ENCODE data around the gene KAZN. TPM values are rescaled to one million over a fixed set of nuclear protein-coding genes. Genes with fewer than 3 reads are reported as not detected.

The KAZN gene
- polyA plus RNA-seq, 2 donors = 29.3 to 32.0 TPM

GRCh38 chr1:14922942-14923726 is 324.6 kb downstream of the KAZN start:
- Histone ChIP-seq H3K4me1 (ENCODE audit: control insufficient read depth in 2 of 2, insufficient read depth in 2 of 2, low read length in 1 of 2) (peaks cover 0 to 2% of the 10 kb centered on the region in 2 donors), H3K27me3 (ENCODE audit: control insufficient read depth in 1 of 2, insufficient read depth in 2 of 2, low read length in 2 of 2) (no peaks in the 10 kb centered on the region), H3K36me3 (ENCODE audit: control insufficient read depth in 2 of 2, insufficient read depth in 2 of 2, low read length in 1 of 2) (no peaks in the 10 kb centered on the region), H3K9me3 (ENCODE audit: control insufficient read depth in 2 of 2, insufficient read depth in 1 of 2, low read depth in 1 of 2, low read length in 1 of 2) (no peaks in the 10 kb centered on the region), H3K27ac (ENCODE audit: low read depth in 2 of 2, low read length in 1 of 2) (peak overlapping the region; percentile 37 to 56), H3K4me3 (ENCODE audit: low read depth in 1 of 2, low read length in 2 of 2) (peak overlapping the region; percentile 20 to 78)
- WGBS, 2 donors = 75 to 83% methylated on average over 8 to 11 of the region's 11 CpGs

- no peaks in the 10 kb centered on the region for H3K27me3 ChIP-seq (ENCODE audit: control insufficient read depth in 1 of 2, insufficient read depth in 2 of 2, low read length in 2 of 2)
- H3K27ac ChIP-seq (ENCODE audit: low read depth in 2 of 2, low read length in 1 of 2) = peak overlapping the region; percentile 57 to 80
- H3K36me3 ChIP-seq (ENCODE audit: control insufficient read depth in 2 of 2, insufficient read depth in 2 of 2, low read length in 1 of 2) = no peaks in the 10 kb centered on the region
- WGBS, 2 donors = 3% methylated on average over 63 to 101 of the region's 101 CpGs
- H3K4me1 ChIP-seq (ENCODE audit: control insufficient read depth in 2 of 2, insufficient read depth in 2 of 2, low read length in 1 of 2) = peaks cover 0 to 2% of the 10 kb centered on the region in 2 donors
- H3K4me3 ChIP-seq (ENCODE audit: low read depth in 1 of 2, low read length in 2 of 2) = peak overlapping the region; percentile 55 to 78
- no peaks in the 10 kb centered on the region for H3K9me3 ChIP-seq (ENCODE audit: control insufficient read depth in 2 of 2, insufficient read depth in 1 of 2, low read depth in 1 of 2, low read length in 1 of 2)
Measured at GRCh38 chr1:14923727-14924452, 325.4 kb downstream of the KAZN start.

- Histone ChIP-seq H3K4me3 (ENCODE audit: low read depth in 1 of 2, low read length in 2 of 2) (peak overlapping the region; percentile 55 to 78), H3K4me1 (ENCODE audit: control insufficient read depth in 2 of 2, insufficient read depth in 2 of 2, low read length in 1 of 2) (peaks cover 0 to 6% of the 10 kb centered on the region in 2 donors), H3K9me3 (ENCODE audit: control insufficient read depth in 2 of 2, insufficient read depth in 1 of 2, low read depth in 1 of 2, low read length in 1 of 2) (no peaks in the 10 kb centered on the region), H3K27me3 (ENCODE audit: control insufficient read depth in 1 of 2, insufficient read depth in 2 of 2, low read length in 2 of 2) (no peaks in the 10 kb centered on the region), H3K27ac (ENCODE audit: low read depth in 2 of 2, low read length in 1 of 2) (peak overlapping the region; percentile 57 to 80), H3K36me3 (ENCODE audit: control insufficient read depth in 2 of 2, insufficient read depth in 2 of 2, low read length in 1 of 2) (no peaks in the 10 kb centered on the region)
- WGBS, 2 donors = 1 to 2% methylated on average over 51 to 94 of the region's 94 CpGs
Measured at GRCh38 chr1:14924455-14925331, 326.2 kb downstream of the KAZN start.

- peak overlapping the region; percentile 55 to 78 for H3K4me3 ChIP-seq (ENCODE audit: low read depth in 1 of 2, low read length in 2 of 2)
- H3K9me3 ChIP-seq (ENCODE audit: control insufficient read depth in 2 of 2, insufficient read depth in 1 of 2, low read depth in 1 of 2, low read length in 1 of 2) = no peaks in the 10 kb centered on the region
- WGBS, 2 donors = 50 to 51% methylated on average over 12 of the region's 12 CpGs
- no peaks in the 10 kb centered on the region for H3K27me3 ChIP-seq (ENCODE audit: control insufficient read depth in 1 of 2, insufficient read depth in 2 of 2, low read length in 2 of 2)
- H3K36me3 ChIP-seq (ENCODE audit: control insufficient read depth in 2 of 2, insufficient read depth in 2 of 2, low read length in 1 of 2) = no peaks in the 10 kb centered on the region
- peak overlapping the region; percentile 57 to 80 for H3K27ac ChIP-seq (ENCODE audit: low read depth in 2 of 2, low read length in 1 of 2)
- peaks cover 0 to 9% of the 10 kb centered on the region in 2 donors for H3K4me1 ChIP-seq (ENCODE audit: control insufficient read depth in 2 of 2, insufficient read depth in 2 of 2, low read length in 1 of 2)
Measured at GRCh38 chr1:14925336-14926136, 327.1 kb downstream of the KAZN start.

- H3K27ac ChIP-seq (ENCODE audit: low read depth in 2 of 2, low read length in 1 of 2) = no peak overlapping the region
- H3K36me3 ChIP-seq (ENCODE audit: control insufficient read depth in 2 of 2, insufficient read depth in 2 of 2, low read length in 1 of 2) = peaks cover 0 to 2% of the 10 kb centered on the region in 2 donors
- H3K4me3 ChIP-seq (ENCODE audit: low read depth in 1 of 2, low read length in 2 of 2) = peak overlapping the region; percentile 2 to 78
- peaks cover 0 to 9% of the 10 kb centered on the region in 2 donors for H3K4me1 ChIP-seq (ENCODE audit: control insufficient read depth in 2 of 2, insufficient read depth in 2 of 2, low read length in 1 of 2)
- no peaks in the 10 kb centered on the region for H3K27me3 ChIP-seq (ENCODE audit: control insufficient read depth in 1 of 2, insufficient read depth in 2 of 2, low read length in 2 of 2)
- H3K9me3 ChIP-seq (ENCODE audit: control insufficient read depth in 2 of 2, insufficient read depth in 1 of 2, low read depth in 1 of 2, low read length in 1 of 2) = no peaks in the 10 kb centered on the region
- WGBS, 2 donors = 60 to 70% methylated on average over 3 of the region's 3 CpGs
Measured at GRCh38 chr1:14926229-14926628, 327.7 kb downstream of the KAZN start.

GRCh38 chr1:14926818-14927575 is 328.5 kb downstream of the KAZN start:
- Histone ChIP-seq H3K27ac (ENCODE audit: low read depth in 2 of 2, low read length in 1 of 2) (no peak overlapping the region), H3K36me3 (ENCODE audit: control insufficient read depth in 2 of 2, insufficient read depth in 2 of 2, low read length in 1 of 2) (peaks cover 0 to 2% of the 10 kb centered on the region in 2 donors), H3K9me3 (ENCODE audit: control insufficient read depth in 2 of 2, insufficient read depth in 1 of 2, low read depth in 1 of 2, low read length in 1 of 2) (no peaks in the 10 kb centered on the region), H3K27me3 (ENCODE audit: control insufficient read depth in 1 of 2, insufficient read depth in 2 of 2, low read length in 2 of 2) (no peaks in the 10 kb centered on the region), H3K4me3 (ENCODE audit: low read depth in 1 of 2, low read length in 2 of 2) (peak overlapping the region; percentile 2 to 78), H3K4me1 (ENCODE audit: control insufficient read depth in 2 of 2, insufficient read depth in 2 of 2, low read length in 1 of 2) (peaks cover 0 to 9% of the 10 kb centered on the region in 2 donors)
- 86% methylated on average over 12 of the region's 12 CpGs for WGBS, 2 donors

- Histone ChIP-seq H3K27ac (ENCODE audit: low read depth in 2 of 2, low read length in 1 of 2) (no peak overlapping the region), H3K27me3 (ENCODE audit: control insufficient read depth in 1 of 2, insufficient read depth in 2 of 2, low read length in 2 of 2) (no peaks in the 10 kb centered on the region), H3K9me3 (ENCODE audit: control insufficient read depth in 2 of 2, insufficient read depth in 1 of 2, low read depth in 1 of 2, low read length in 1 of 2) (no peaks in the 10 kb centered on the region), H3K36me3 (ENCODE audit: control insufficient read depth in 2 of 2, insufficient read depth in 2 of 2, low read length in 1 of 2) (peaks cover 0 to 2% of the 10 kb centered on the region in 2 donors), H3K4me1 (ENCODE audit: control insufficient read depth in 2 of 2, insufficient read depth in 2 of 2, low read length in 1 of 2) (peaks cover 0 to 9% of the 10 kb centered on the region in 2 donors), H3K4me3 (ENCODE audit: low read depth in 1 of 2, low read length in 2 of 2) (no peak overlapping the region)
- 91 to 92% methylated on average over 7 of the region's 7 CpGs for WGBS, 2 donors
Measured at GRCh38 chr1:14928412-14928811, 329.9 kb downstream of the KAZN start.

- Histone ChIP-seq H3K27ac (ENCODE audit: low read depth in 2 of 2, low read length in 1 of 2) (peak overlapping the region; percentile 20 to 70), H3K36me3 (ENCODE audit: control insufficient read depth in 2 of 2, insufficient read depth in 2 of 2, low read length in 1 of 2) (peaks cover 0 to 2% of the 10 kb centered on the region in 2 donors), H3K27me3 (ENCODE audit: control insufficient read depth in 1 of 2, insufficient read depth in 2 of 2, low read length in 2 of 2) (no peaks in the 10 kb centered on the region), H3K9me3 (ENCODE audit: control insufficient read depth in 2 of 2, insufficient read depth in 1 of 2, low read depth in 1 of 2, low read length in 1 of 2) (no peaks in the 10 kb centered on the region), H3K4me1 (ENCODE audit: control insufficient read depth in 2 of 2, insufficient read depth in 2 of 2, low read length in 1 of 2) (peaks cover 0 to 9% of the 10 kb centered on the region in 2 donors), H3K4me3 (ENCODE audit: low read depth in 1 of 2, low read length in 2 of 2) (no peak overlapping the region)
- WGBS, 2 donors = 73 to 81% methylated on average over 2 of the region's 2 CpGs
Measured at GRCh38 chr1:14928886-14929546, 330.5 kb downstream of the KAZN start.
